HEK293 (cell line): ENCODE results near the gene FAM110A.

ENCODE experiments used
- CTCF ChIA-PET: fragments of 350-600 bp; formaldehyde crosslinking; extraction: SDS; loops from one replicate; lab custom pipeline; 2021; ENCODE audit warnings: antibody characterized with exemption; lab: Yijun Ruan, JAX
- POLR2A ChIA-PET: fragments of 300-600 bp; formaldehyde crosslinking; extraction: SDS; loops from one replicate; lab custom pipeline; 2020; ENCODE audit warnings: antibody characterized with exemption, inconsistent platforms; lab: Yijun Ruan, JAX
- H3K27ac ChIP-seq: fragments of 200-500 bp; sonication (Bioruptor generic); 2 replicates; pipeline ENCODE4 v1.5.1; 2014; ENCODE audit warnings: low read depth, low read length, control low read depth, inconsistent platforms; ENCODE audit errors: extremely low read depth
- H3K36me3 ChIP-seq, 2 experiments: fragments of 200-500 bp in 1 of 2; sonication (Bioruptor generic) in 1 of 2; 1 replicate in 1 of 2; 2 replicates in 1 of 2; pipeline ENCODE4 v1.5.1; 2014 to 2017; ENCODE audit warnings: inconsistent platforms in 2 of 2, low read length in 2 of 2; ENCODE audit not compliant: control insufficient read depth in 2 of 2, insufficient read depth in 1 of 2
- H3K4me1 ChIP-seq: fragments of 200-500 bp; sonication (Bioruptor generic); 2 replicates; pipeline ENCODE4 v1.5.1; 2014; ENCODE audit warnings: mild to moderate bottlenecking, low read length, inconsistent platforms; ENCODE audit not compliant: control insufficient read depth, insufficient read depth
- H3K4me3 ChIP-seq: 2 replicates; pipeline ENCODE4 v1.5.1; 2011; ENCODE audit warnings: low read depth, mild to moderate bottlenecking, control low read depth, low read length, moderate library complexity
- H3K9me3 ChIP-seq: fragments of 200-500 bp; sonication (Bioruptor generic); 2 replicates; pipeline ENCODE4 v1.5.1; 2014; ENCODE audit warnings: low read depth, low read length, inconsistent platforms; ENCODE audit not compliant: control insufficient read depth, insufficient read depth
- BCL11B ChIP-seq: fragments of 450-650 bp; formaldehyde crosslinking; IDR thresholded peaks from 2 replicates; pipeline ENCODE4 v1.5.1; 2016; ENCODE audit warnings: low read depth, missing biosample characterization, missing genetic modification characterization
- KLF10 ChIP-seq: fragments of 450-650 bp; IDR thresholded peaks from 2 replicates; pipeline ENCODE4 v1.5.1; 2018; ENCODE audit warnings: missing biosample characterization, mild to moderate bottlenecking, missing genetic modification characterization
- PRDM10 ChIP-seq: fragments of 450-650 bp; formaldehyde crosslinking; IDR thresholded peaks from 2 replicates; pipeline ENCODE4 v1.5.1; 2016; ENCODE audit warnings: missing biosample characterization, missing genetic modification characterization
- REST ChIP-seq: fragments of 450-650 bp; formaldehyde crosslinking; IDR thresholded peaks from 2 replicates; pipeline ENCODE4 v1.5.1; 2016; ENCODE audit warnings: missing biosample characterization, missing genetic modification characterization
- TRIM28 ChIP-seq: IDR thresholded peaks from 2 replicates; pipeline ENCODE4 v1.6.1; 2011; ENCODE audit warnings: low read length, control low read depth, borderline replicate concordance
- ZBTB6 ChIP-seq: fragments of 450-650 bp; formaldehyde crosslinking; IDR thresholded peaks from 2 replicates; pipeline ENCODE4 v1.5.1; 2017; ENCODE audit warnings: missing biosample characterization, missing genetic modification characterization
- ZBTB8A ChIP-seq: fragments of 450-650 bp; formaldehyde crosslinking; IDR thresholded peaks from 2 replicates; pipeline ENCODE4 v1.5.1; 2016; ENCODE audit warnings: missing biosample characterization, missing genetic modification characterization
- ZEB2 ChIP-seq: fragments of 450-650 bp; formaldehyde crosslinking; IDR thresholded peaks from 2 replicates; pipeline ENCODE4 v1.5.1; 2016; ENCODE audit warnings: missing biosample characterization, missing genetic modification characterization
- ZFP37 ChIP-seq: fragments of 450-650 bp; formaldehyde crosslinking; IDR thresholded peaks from 2 replicates; pipeline ENCODE4 v1.5.1; 2016; ENCODE audit warnings: missing biosample characterization, missing genetic modification characterization
- ZIC2 ChIP-seq: fragments of 450-650 bp; formaldehyde crosslinking; IDR thresholded peaks from 2 replicates; pipeline ENCODE4 v1.5.1; 2016; ENCODE audit warnings: missing biosample characterization, missing genetic modification characterization
- ZNF184 ChIP-seq: fragments of 450-650 bp; IDR thresholded peaks from 2 replicates; pipeline ENCODE4 v1.5.1; 2018; ENCODE audit warnings: missing biosample characterization, mild to moderate bottlenecking, missing genetic modification characterization
- ZNF677 ChIP-seq: fragments of 450-650 bp; IDR thresholded peaks from 2 replicates; pipeline ENCODE4 v1.5.0; 2018; ENCODE audit warnings: missing biosample characterization, mild to moderate bottlenecking, missing genetic modification characterization, moderate library complexity

FAM110A gene

GRCh38 chr20:884983-885952 is 51.8 kb downstream of the FAM110A start:
- POLR2A ChIA-PET = no interaction called here
- CTCF ChIA-PET = interaction anchor here (0.5 to 1.7 kb wide), 2 partner anchors 68 to 116 kb away, joined by 3 read pairs; no protein-coding TSS in a partner anchor
- TF ChIP-seq ZNF677 = no peak
- TF ChIP-seq ZBTB8A (tag by site-specific recombination) = no peak
- TF ChIP-seq ZEB2 (tag by site-specific recombination) = no peak
- TF ChIP-seq ZBTB6 (tag by site-specific recombination) = no peak
- TF ChIP-seq BCL11B (tag by site-specific recombination) = no peak
- no peak for TF ChIP-seq KLF10 (tag by site-specific recombination)
- no peak for TF ChIP-seq PRDM10 (tag by site-specific recombination)
- TF ChIP-seq REST = no peak
- no peak for TF ChIP-seq ZIC2 (tag by site-specific recombination)
- no peak for TF ChIP-seq TRIM28
- TF ChIP-seq ZNF184 (tag by site-specific recombination) = no peak
- TF ChIP-seq, all 188 proteins: peak for 0

GRCh38 chr20:887137-887536 is 53.6 kb downstream of the FAM110A start:
- Histone ChIP-seq H3K4me1 (no peaks in the 10 kb centered on the region), H3K27ac (no peak overlapping the region), H3K4me3 (no peak overlapping the region), H3K9me3 (no peaks in the 10 kb centered on the region), H3K36me3 (no peaks in the 10 kb centered on the region)
- ChIA-PET CTCF (interaction anchor here (0.6 to 1.7 kb wide), 3 partner anchors 70 to 865 kb away, joined by 3 to 4 read pairs (median 3); partner anchors contain the start of gene TMEM74B), POLR2A (no interaction called here)
- TF ChIP-seq ZFP37 (tag by site-specific recombination) = no peak

More at GRCh38 chr20:884983-885952, 51.8 kb downstream of the FAM110A start:
- Histone ChIP-seq H3K4me1 (no peaks in the 10 kb centered on the region), H3K27ac (no peak overlapping the region), H3K9me3 (no peaks in the 10 kb centered on the region), H3K36me3 (no peaks in the 10 kb centered on the region), H3K4me3 (no peak overlapping the region)
